ENCODE results near the gene WDR75. TPM values are rescaled to one million over a fixed set of nuclear protein-coding genes. Genes with fewer than 3 reads are reported as not detected.

The WDR75 gene
- total and polyA plus RNA-seq, 12 donors, result 11.8 to 19.2 (median 16.6) TPM

DNA sequence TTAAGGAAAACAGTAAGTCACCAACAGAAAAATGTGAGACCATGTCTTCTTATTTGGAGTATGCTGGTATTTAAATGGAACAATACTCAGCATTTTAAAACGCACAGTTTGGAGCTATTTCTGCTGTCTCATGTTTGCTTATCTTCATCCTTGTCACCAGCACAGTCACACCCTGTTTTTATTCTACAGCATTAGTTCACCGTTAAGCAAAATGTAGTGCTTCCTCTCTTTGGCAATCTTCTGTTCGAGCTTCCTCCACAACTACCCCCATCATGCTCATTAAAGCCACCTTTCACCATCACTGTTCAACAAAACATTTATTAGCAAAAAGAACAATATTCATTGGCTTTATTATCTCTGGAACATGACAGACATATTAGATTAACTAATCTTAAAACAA is 75.3 kb downstream of the WDR75 start:
- 43 to 44% methylated on average over 3 of the region's 3 CpGs for WGBS, 2 donors
- no peaks in the 10 kb centered on the region for H3K36me3 ChIP-seq

DNA sequence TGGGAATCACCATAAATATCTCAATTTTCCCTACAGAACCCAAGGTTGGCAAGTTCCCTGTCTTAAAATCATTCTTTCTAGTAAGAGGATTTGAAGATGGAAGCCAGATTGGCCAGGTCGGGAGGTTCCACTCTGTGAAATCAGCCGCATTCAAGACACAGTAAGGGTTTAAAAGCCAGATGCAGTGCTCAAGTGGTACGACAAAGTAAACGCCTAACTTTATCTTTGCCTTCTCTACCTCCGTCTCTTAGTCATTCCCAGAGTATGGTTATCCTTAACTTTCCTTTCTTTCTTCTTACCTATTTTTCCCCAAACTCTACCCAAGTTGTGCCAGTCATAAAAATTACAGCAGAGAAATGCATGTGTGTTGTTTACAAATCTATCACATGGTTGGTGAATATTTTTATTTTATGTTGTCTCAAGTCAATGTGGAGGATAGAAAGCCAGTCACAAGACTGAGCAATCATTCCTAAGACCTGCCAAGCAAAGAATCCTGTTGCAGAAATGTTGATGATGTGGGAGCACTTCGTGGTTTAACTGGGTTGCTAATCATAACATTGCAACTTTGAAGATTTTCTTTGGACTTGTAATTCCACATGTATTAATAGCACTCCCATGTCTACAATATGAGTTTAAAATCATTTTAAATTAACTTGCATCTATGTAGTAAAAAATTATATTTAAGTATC is 76.7 kb downstream of the WDR75 start:
- H3K27me3 ChIP-seq, result no peaks in the 10 kb centered on the region
- intact Hi-C loops (cut with DNase I), result loop anchor here in 1 of 10 donors (10.0 kb wide), 1 partner anchor 57 kb away; no protein-coding TSS in a partner anchor
- no peak overlapping the region for H3K27ac ChIP-seq
- no peak overlapping the region for H3K4me3 ChIP-seq
- 78 to 84% methylated on average over 6 of the region's 6 CpGs for WGBS, 2 donors
- no peaks in the 10 kb centered on the region for H3K36me3 ChIP-seq
- peaks cover 0 to 6% (median 0%) of the 10 kb centered on the region in 11 donors for H3K9me3 ChIP-seq
- TF ChIP-seq, protein P1, sequence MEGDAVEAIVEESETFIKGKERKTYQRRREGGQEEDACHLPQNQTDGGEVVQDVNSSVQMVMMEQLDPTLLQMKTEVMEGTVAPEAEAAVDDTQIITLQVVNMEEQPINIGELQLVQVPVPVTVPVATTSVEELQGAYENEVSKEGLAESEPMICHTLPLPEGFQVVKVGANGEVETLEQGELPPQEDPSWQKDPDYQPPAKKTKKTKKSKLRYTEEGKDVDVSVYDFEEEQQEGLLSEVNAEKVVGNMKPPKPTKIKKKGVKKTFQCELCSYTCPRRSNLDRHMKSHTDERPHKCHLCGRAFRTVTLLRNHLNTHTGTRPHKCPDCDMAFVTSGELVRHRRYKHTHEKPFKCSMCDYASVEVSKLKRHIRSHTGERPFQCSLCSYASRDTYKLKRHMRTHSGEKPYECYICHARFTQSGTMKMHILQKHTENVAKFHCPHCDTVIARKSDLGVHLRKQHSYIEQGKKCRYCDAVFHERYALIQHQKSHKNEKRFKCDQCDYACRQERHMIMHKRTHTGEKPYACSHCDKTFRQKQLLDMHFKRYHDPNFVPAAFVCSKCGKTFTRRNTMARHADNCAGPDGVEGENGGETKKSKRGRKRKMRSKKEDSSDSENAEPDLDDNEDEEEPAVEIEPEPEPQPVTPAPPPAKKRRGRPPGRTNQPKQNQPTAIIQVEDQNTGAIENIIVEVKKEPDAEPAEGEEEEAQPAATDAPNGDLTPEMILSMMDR (IDR thresholded peaks at IDR 0.05), result no peak
- DNase-seq (no peak), ATAC-seq (no peak)
- H3K4me1 ChIP-seq, result peaks cover 0 to 55% (median 11%) of the 10 kb centered on the region in 9 donors

More for the DNA sequence above, 75.3 kb downstream of the WDR75 start:
- Histone ChIP-seq H3K4me1 (peaks cover 0 to 41% (median 0%) of the 10 kb centered on the region in 9 donors), H3K4me3 (no peak overlapping the region), H3K27ac (peak overlapping the region in 1 of 10 donors; percentile 40), H3K9me3 (peaks cover 0 to 6% (median 0%) of the 10 kb centered on the region in 11 donors), H3K27me3 (no peaks in the 10 kb centered on the region)
- intact Hi-C loops (cut with DNase I), result loop anchor here in 1 of 10 donors (10.0 kb wide), 1 partner anchor 58 kb away; no protein-coding TSS in a partner anchor
- no peak for DNase-seq
- TF ChIP-seq, protein P1 (IDR thresholded peaks at IDR 0.05), result no peak
- no peak for ATAC-seq

DNA sequence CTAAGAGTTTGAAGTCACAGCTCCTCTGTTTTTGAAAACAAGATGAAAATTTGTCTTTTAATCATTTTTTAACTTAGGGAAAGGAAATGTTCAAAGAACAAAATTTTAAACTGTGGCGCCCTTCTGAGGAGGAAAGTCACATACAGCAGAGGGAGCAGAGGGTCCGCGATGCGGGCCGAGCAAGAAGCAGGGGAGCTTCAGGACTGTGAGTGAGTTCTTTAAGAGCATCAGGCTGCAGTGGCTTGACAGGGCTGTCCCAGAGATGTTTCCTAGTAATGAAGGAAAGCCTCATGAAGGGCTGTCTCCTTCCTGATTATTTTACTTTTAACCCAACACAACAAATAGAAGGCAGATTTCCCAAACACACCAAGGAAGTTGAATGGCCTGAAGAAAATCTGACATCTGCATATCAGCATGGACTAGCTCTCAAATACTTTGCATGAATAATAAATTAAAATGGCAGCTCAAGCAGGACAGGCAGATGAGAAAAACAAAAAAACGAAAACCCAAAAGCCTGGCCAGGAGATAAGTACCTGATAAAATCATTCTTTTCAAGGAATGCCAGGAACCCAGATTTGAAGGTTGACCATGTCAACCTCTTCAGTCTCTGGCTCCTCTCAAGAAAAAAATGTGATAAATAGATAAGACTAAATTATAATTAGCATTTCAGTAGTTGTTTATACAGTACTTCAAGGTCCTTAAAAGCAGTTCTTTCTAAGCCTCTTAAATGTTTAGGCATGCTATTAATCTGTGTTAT is 78.5 kb downstream of the WDR75 start:
- WGBS, 2 donors, result 66 to 70% methylated on average over 6 of the region's 6 CpGs
- TF ChIP-seq, protein P1 (IDR thresholded peaks at IDR 0.05), result no peak

DNA sequence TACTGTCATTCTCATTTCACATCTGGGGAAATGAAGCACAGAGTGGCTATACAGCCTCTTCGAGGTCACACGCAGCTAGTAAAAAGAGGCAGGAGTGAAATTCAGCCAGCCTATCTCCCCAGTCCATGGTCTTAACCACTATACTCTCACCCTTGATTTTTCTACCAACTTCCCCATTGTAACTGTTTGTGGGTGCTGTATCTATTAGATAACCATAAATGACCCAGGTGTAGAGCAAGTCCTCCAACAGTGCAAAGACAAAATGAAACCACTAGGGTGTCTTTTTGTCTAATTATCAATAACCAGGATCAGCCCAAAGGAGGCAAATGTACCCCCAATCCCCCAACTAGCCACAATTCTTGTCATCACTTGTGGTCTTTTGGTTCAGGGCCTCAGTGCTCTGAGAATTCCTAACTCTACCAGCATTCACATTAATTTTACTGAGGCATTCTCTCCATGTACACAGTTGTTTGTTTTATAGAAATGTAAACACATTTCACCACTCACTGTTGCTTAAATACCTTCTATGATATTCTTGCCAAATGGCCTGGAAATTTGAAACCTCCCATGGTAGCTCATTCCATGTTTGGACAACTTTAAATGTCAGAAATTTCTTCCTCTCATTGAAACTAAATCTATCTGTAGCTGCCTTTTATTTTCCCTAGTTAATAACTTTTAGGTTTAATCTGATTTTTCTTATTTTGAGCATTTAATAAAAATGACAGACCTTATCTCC is 80.6 kb downstream of the WDR75 start:
- peaks cover 0 to 6% (median 0%) of the 10 kb centered on the region in 11 donors for H3K9me3 ChIP-seq
- ATAC-seq, result no peak
- TF ChIP-seq, protein P1 (IDR thresholded peaks at IDR 0.05), result no peak
- no peaks in the 10 kb centered on the region for H3K27me3 ChIP-seq
- H3K4me1 ChIP-seq, result peaks cover 0 to 21% (median 13%) of the 10 kb centered on the region in 9 donors
- whole genome bisulfite sequencing, 2 donors, result 95 to 96% methylated on average over 2 of the region's 2 CpGs
- H3K4me3 ChIP-seq, result no peak overlapping the region
- no peak for DNase-seq
- H3K36me3 ChIP-seq, result no peaks in the 10 kb centered on the region
- intact Hi-C loops (cut with DNase I), result no loop called here
- peak overlapping the region in 6 of 10 donors; percentile 4 to 48 (median 28) for H3K27ac ChIP-seq

More for the DNA sequence above, 78.5 kb downstream of the WDR75 start:
- ATAC-seq (no peak), DNase-seq (no peak)
- peaks cover 0 to 6% (median 0%) of the 10 kb centered on the region in 11 donors for H3K9me3 ChIP-seq
- no peaks in the 10 kb centered on the region for H3K36me3 ChIP-seq
- peaks cover 0 to 40% (median 15%) of the 10 kb centered on the region in 9 donors for H3K4me1 ChIP-seq
- H3K27me3 ChIP-seq, result no peaks in the 10 kb centered on the region
- intact Hi-C loops (cut with DNase I), result loop anchor here in 1 of 10 donors (10.0 kb wide), 1 partner anchor 55 kb away; no protein-coding TSS in a partner anchor
- no peak overlapping the region for H3K4me3 ChIP-seq
- no peak overlapping the region for H3K27ac ChIP-seq
